HG02759 (cell line): Measurements from ENCODE around the gene ABLIM3.

ENCODE experiments used
- ATAC-seq: cut with Tn5 transposase; IDR thresholded peaks from one replicate; pipeline ENCODE4 v1.9.1; 2021; ENCODE audit warnings: mild to moderate bottlenecking, moderate library complexity; ENCODE audit not compliant: unreplicated experiment

Gene ABLIM3

GRCh38 chr5:149301744-149302380, 160.6 kb downstream of the ABLIM3 start:
- ATAC-seq = no peak

- ATAC-seq = no peak
Observed at GRCh38 chr5:149302641-149303040, 161.3 kb downstream of the ABLIM3 start.

DNA sequence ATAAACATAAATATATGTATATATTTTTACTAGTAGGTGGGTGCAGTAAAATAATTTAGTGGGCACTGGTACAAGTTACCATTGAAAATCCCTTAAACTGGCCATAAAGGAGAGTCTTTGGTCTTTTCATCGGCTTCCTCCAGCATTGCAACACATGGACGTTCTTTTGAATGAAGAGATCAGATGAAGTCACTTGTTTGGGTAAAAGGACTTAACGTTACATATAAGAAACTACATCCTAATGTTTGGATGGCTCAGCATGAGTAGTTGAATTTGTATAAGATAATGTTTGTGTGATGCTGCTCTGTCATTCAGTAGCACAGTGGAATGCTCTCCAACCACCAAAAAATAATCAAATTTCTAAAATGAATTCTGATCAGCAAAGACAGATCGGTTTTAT, 161.9 kb downstream of the ABLIM3 start:
- no peak for ATAC-seq

GRCh38 chr5:149304195-149305078, 163.1 kb downstream of the ABLIM3 start:
- no peak for ATAC-seq

- ATAC-seq = no peak
Observed at GRCh38 chr5:149309354-149309753, 168.1 kb downstream of the ABLIM3 start.
